ENCODE results near the gene ATP9B. TPM values are rescaled to one million over a fixed set of nuclear protein-coding genes. Genes with fewer than 3 reads are reported as not detected.

Gene ATP9B, protein sequence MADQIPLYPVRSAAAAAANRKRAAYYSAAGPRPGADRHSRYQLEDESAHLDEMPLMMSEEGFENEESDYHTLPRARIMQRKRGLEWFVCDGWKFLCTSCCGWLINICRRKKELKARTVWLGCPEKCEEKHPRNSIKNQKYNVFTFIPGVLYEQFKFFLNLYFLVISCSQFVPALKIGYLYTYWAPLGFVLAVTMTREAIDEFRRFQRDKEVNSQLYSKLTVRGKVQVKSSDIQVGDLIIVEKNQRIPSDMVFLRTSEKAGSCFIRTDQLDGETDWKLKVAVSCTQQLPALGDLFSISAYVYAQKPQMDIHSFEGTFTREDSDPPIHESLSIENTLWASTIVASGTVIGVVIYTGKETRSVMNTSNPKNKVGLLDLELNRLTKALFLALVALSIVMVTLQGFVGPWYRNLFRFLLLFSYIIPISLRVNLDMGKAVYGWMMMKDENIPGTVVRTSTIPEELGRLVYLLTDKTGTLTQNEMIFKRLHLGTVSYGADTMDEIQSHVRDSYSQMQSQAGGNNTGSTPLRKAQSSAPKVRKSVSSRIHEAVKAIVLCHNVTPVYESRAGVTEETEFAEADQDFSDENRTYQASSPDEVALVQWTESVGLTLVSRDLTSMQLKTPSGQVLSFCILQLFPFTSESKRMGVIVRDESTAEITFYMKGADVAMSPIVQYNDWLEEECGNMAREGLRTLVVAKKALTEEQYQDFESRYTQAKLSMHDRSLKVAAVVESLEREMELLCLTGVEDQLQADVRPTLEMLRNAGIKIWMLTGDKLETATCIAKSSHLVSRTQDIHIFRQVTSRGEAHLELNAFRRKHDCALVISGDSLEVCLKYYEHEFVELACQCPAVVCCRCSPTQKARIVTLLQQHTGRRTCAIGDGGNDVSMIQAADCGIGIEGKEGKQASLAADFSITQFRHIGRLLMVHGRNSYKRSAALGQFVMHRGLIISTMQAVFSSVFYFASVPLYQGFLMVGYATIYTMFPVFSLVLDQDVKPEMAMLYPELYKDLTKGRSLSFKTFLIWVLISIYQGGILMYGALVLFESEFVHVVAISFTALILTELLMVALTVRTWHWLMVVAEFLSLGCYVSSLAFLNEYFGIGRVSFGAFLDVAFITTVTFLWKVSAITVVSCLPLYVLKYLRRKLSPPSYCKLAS
- total RNA-seq = 23.2 and 27.6 TPM in 2 replicates

GRCh38 chr18:79068937-79069716 lies at the start of gene ATP9B:
Gene ATP9B (plus strand): TSS chr18:79069394. CDS start chr18:79069411, 17 bp downstream.

GRCh38 chr18:79395761-79396404 lies 326.7 kb downstream of the ATP9B start, which contains the start of gene NFATC1:
Gene NFATC1 (plus strand): TSS chr18:79395930. CDS start chr18:79396225, 295 bp downstream.

Other genes starting within 250 kb of the ATP9B start
- gene SALL3, start 89.6 kb upstream of the ATP9B start, total RNA-seq = not detected in 2 replicates